HG02798 (cell line): ENCODE results near the gene RAD18.

Experiments
- ATAC-seq: cut with Tn5 transposase; IDR thresholded peaks from one replicate; pipeline ENCODE4 v1.9.1; 2021; ENCODE audit warnings: mild to moderate bottlenecking; ENCODE audit not compliant: unreplicated experiment, poor library complexity

The RAD18 gene

GRCh38 chr3:8909160-8909559, 54.1 kb downstream of the RAD18 start:
- no peak for ATAC-seq

DNA sequence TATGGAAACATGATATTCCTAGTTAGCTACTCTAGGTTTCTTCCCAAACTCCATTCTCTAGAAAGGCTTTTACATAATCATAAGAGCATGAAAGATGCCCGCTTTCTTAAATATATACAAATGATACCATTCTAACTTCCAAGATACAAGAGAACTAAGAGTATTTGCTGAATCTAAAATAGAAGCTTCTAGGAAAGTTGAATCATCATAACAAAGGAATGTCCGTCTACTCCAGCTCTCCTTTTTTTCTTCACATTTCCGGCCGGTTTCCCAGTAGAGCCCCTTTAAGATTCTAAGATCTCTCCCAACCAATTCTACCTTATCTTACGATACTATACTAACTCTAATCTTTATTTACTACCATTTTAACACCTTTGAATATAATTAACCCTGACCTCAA, 60.1 kb downstream of the RAD18 start:
- ATAC-seq: no peak

DNA sequence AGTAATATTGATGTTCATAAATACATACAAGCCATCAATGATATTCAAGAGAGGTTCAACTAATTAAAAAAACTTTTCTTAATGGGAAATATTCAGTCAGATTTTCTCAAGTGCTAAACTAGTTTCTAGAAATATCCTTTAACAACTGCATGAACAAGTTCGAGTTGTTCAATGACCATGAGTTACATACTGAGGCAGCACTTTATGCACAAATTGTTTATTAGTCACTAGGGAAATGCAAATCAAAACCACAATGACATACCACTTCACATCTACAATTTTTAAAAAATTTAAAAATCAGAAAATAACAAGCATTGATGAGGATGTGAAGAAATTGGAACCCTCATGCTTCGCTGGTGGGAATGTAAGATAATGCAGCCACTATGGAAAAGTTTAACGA, 62.4 kb downstream of the RAD18 start:
- ATAC-seq: no peak

DNA sequence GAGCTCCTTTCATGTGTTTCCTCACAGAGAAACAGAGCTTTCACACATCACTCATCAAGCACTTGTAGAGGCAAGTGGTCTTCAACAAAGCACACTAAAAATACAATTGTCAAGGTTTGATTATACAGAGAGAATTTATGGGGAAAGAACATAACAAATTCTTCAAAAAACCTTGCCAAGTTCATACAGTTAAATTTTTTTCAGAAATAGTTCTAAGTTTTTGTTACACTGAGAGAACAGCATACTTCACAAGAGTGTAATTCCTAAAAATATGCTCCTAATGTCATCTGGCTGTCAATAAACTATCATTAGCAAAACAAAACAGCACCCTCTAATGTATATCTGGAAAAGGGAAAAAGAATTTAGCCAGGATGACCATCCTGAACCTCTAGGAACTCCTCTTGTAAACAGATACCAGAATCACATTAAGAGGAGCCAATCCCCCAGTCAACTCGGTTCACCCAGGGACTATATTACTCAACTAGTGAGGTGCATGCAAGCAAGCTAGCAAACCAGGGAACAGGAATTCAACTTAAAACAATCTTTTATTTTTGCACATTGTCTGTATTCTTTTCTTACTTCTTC, 63.3 kb downstream of the RAD18 start:
- no peak for ATAC-seq

- no peak for ATAC-seq
Observed at GRCh38 chr3:8895829-8896228, 67.4 kb downstream of the RAD18 start.

DNA sequence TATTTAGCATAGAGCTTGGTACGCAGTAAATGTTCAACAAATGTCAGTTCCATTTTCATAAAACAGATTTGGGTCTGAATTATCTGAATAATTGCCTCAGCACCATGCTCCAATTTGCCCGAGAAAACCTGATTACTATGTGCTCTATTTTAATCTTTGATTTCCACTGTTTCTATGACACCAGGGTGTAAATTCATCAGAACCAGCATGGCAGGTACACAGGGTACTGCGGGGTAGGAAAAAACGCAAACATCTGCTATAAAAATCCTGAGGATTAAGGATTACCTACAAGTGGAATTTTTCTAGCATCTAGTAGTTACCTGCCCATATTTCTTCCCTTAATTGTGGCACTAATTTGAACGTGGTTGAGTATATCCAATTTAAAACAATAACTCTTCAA, 70.3 kb downstream of the RAD18 start:
- ATAC-seq: no peak

DNA sequence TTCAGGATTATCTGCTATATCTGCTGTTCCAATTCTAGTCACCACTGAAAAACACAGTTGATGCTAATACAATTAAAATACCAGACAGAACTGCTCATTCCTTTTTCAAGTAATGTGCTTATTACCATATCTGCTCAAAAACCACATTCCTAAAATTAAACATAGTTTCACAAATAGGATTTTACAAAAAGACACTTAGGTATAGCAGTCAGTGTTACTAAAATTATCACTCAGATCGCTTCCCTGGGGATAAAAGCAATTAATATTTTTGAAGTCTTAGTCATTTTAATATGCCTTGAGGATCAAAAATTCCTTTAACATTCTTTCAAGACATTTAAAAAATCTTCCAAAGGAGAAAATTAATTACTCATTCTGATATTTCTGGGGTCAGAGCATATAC, 71.5 kb downstream of the RAD18 start:
- ATAC-seq: no peak

- ATAC-seq: no peak
Observed at GRCh38 chr3:8891303-8891702, 72.0 kb downstream of the RAD18 start.

DNA sequence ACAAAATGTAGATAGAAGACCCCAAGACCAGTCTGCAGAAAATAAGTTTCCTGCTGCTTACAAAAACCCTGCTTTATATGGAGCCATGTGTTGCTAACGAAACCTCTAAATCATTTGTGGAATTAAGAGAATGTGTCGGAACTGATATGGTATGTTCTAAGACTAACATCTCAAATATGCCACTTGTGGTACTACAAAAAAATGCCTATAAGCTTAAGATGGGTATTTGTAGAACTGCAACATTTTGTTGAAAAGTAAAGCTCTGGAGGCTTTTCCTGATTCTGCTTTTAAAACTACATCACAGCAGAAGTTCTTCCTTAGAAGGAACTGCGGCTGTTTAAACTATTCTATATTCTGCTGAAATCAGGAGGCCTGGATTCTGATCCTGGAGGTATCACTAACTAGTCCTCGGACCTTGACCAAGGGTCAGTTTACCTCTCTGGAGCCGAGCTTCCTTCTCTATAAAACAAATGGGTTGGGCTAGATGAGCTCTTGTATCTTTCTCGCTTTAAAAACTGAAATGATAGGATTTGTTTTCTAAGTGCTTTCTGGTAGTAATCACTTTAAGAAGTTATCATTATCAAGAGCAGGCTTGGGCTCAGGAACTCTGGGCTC, 74.9 kb downstream of the RAD18 start:
- ATAC-seq: no peak

DNA sequence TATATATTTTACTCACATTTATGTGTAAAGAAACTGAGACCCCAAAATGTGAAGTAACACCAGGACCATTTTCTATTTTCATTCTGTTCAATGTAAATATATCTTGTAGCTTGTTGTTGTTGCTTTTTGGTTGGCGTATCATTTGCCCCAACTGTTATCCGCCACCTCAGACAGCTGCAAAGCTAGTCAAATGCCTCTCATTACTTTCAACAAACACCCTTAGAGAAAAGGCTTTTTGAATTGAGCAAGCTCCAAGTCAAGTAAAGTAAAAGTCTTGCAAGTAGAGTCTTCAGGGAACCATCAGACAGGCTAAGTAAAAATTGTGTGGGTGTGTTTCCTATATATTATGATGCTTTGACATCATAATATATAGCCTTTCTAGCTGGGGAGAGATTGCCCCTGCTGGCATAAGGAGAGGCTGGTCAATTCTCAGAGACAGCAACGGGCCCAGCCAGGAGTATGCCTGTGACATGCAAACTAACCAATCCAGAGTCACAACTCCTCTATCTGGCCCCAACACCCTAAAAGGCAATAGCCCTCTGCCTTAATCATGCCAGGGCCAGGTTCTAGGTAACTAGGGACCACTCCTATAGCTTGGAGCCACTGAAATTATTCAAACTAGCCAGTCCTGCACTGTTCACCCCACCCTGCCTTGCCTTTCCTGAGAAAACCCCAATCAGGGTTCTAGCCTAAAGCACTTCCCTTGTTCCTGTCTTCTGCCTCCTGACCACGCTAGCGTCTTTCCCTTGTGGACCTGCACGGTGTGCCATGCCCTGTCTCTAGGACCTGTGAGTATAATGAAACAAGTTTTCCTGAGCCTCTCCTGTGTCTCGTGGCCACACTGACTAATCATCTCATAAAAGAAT, 75.6 kb downstream of the RAD18 start:
- no peak for ATAC-seq

- ATAC-seq: no peak
Observed at GRCh38 chr3:8886546-8886945, 76.7 kb downstream of the RAD18 start.

DNA sequence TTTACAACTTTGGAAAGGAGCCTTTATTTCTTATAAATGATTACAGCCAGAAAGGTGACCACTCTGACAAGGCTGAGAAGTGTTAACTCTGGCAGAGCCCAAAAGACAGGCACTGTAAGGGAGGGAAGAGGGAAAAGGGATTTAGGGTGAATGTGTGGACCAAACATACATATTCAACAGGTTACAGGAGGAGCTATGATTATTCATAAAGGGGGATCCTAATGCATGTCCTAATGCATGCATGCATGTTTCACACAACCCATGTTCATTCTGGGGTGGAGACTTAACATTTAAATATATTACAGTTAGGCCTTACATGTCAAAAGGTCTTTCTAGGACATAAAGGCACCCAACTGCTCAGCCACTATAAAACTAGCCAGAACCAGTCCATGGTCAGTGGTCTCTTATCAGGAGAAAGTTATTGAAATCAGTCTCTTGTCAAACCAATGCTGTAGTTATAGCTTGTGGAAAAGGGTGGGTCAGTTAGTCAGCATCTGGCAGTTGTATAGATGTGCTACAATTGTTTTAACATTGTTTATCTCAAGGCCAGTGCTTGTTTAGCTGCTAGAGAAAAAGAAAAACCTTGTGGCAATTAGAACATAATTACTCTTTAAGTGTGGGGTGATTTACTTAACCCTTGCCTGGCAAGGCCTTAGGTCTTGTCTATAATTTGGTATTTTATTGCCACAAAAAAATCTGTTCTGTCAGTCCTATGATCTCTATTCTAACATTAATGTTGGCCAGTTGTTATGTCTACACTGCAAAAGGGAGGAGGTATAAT, 77.5 kb downstream of the RAD18 start:
- no peak for ATAC-seq

- ATAC-seq: no peak
Observed at GRCh38 chr3:8884630-8885290, 78.5 kb downstream of the RAD18 start.

GRCh38 chr3:8882642-8883041, 80.6 kb downstream of the RAD18 start:
- ATAC-seq: peak; percentile 30

DNA sequence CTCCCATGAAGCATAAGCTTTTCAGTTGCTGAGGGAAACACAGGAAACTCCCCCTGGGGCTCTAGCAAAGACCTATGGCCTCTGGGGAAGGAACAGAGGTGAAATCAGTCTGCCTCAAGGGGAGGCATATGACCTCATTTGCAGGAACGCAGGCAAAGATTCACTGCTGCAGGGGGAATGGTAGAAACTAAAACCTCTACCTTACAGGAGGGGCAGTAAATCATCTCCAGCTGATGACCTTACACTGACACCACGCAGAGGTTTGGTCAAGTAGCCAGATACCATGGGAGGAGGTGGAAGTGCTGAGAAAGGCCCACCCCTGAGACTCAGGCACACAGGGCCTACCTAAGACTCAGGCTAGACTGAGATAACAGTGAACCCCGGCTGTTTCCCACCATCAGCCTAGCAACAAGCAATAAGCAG, 81.1 kb downstream of the RAD18 start:
- ATAC-seq: peak; percentile 70

DNA sequence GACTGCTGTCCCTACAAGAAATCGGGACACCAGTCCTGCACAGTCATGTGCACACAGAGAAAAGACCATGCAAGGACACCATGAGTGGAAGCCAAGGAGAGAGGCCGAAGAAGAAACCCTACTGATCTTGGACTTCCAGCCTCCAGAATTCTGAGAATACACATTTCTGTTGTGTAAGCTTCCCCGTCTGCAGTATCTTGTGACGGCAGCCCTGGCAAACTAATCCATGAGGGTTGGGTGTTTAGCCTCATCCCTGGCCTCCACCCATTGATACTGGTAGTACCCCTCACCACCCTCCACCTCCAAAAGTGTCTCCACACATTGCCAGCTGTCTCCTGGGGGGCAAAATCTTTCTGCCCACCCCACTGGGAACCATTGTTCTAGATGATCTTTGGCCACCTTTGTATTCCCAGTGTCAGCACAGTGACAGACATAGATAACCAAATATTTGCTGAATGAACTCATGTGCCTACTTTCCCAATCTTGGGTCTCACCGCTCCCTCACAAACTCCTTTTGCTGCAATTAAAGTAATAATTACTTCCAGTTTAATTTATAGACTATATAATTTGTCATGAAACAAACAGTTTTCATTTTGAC, 83.8 kb downstream of the RAD18 start:
- ATAC-seq: no peak

- ATAC-seq: no peak
Observed at GRCh38 chr3:8875836-8876235, 87.4 kb downstream of the RAD18 start.

- no peak for ATAC-seq
Observed at GRCh38 chr3:8873740-8874139, 89.5 kb downstream of the RAD18 start.

- ATAC-seq: no peak
Observed at GRCh38 chr3:8872261-8872660, 91.0 kb downstream of the RAD18 start.

DNA sequence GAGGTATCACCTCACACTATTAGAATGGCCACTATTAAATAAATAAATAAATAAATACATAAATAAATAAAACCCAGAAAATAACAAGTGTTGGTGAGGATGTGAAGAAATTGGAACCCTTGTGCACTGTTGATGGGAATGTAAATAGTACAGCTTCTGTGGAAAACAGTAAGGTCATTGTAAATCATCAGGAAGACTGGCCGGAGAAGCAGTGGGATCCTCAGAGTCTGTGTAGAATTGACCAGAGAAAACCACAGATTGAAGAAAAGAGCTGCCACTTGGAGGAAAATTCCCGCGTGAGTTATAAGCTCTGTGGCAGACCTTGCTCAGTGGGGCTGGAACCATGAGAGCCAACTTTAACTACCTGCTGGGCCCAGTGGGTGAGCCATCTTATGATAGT, 92.0 kb downstream of the RAD18 start:
- ATAC-seq: no peak
